ENCODE measurements around the gene KRT6A. TPM values are rescaled to one million over a fixed set of nuclear protein-coding genes. Genes with fewer than 3 reads are reported as not detected.
A peak's percentile ranks its signal among the peaks of the same experiment; 100 is the strongest.

Gene KRT6A
- total RNA-seq, 6 donors from 2014 or later = 0.61 to 4.5 (median 1.4) TPM; not detected in 1

- Histone ChIP-seq H3K27ac (no peak overlapping the region), H3K4me3 (no peak overlapping the region), H3K27me3 (no peaks in the 10 kb centered on the region), H3K36me3 (no peaks in the 10 kb centered on the region), H3K9me3 (no peaks in the 10 kb centered on the region), H3K4me1 (no peaks in the 10 kb centered on the region)
- no peak for TF ChIP-seq POLR2AphosphoS5 (IDR thresholded peaks at IDR 0.05)
- no peak for ATAC-seq (ENCODE audit: low FRiP score in 2 of 2)
- WGBS, 2 donors = 82 to 97% methylated on average over 4 to 8 of the region's 8 CpGs
- no peak for DNase-seq
Observed at GRCh38 chr12:52526511-52526951, 33.5 kb upstream of the KRT6A start.

- Histone ChIP-seq H3K4me1 (no peaks in the 10 kb centered on the region), H3K36me3 (no peaks in the 10 kb centered on the region), H3K27me3 (no peaks in the 10 kb centered on the region), H3K27ac (no peak overlapping the region), H3K9me3 (no peaks in the 10 kb centered on the region), H3K4me3 (no peak overlapping the region)
- DNase-seq = no peak
- WGBS, 2 donors = 79 to 91% methylated on average over 10 to 12 of the region's 13 CpGs
- TF ChIP-seq EP300 (IDR thresholded peaks at IDR 0.05) (no peak), POLR2A (IDR thresholded peaks at IDR 0.05) (no peak), POLR2AphosphoS5 (IDR thresholded peaks at IDR 0.05) (no peak)
- TF ChIP-seq, protein P1, sequence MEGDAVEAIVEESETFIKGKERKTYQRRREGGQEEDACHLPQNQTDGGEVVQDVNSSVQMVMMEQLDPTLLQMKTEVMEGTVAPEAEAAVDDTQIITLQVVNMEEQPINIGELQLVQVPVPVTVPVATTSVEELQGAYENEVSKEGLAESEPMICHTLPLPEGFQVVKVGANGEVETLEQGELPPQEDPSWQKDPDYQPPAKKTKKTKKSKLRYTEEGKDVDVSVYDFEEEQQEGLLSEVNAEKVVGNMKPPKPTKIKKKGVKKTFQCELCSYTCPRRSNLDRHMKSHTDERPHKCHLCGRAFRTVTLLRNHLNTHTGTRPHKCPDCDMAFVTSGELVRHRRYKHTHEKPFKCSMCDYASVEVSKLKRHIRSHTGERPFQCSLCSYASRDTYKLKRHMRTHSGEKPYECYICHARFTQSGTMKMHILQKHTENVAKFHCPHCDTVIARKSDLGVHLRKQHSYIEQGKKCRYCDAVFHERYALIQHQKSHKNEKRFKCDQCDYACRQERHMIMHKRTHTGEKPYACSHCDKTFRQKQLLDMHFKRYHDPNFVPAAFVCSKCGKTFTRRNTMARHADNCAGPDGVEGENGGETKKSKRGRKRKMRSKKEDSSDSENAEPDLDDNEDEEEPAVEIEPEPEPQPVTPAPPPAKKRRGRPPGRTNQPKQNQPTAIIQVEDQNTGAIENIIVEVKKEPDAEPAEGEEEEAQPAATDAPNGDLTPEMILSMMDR (IDR thresholded peaks at IDR 0.05) = no peak
- no peak for ATAC-seq (ENCODE audit: low FRiP score in 2 of 2)
Observed at GRCh38 chr12:52525661-52526499, 32.8 kb upstream of the KRT6A start.

- 74 to 75% methylated on average over 5 of the region's 5 CpGs for WGBS, 2 donors
- DNase-seq = no peak
- H3K27ac ChIP-seq = no peak overlapping the region
Observed at GRCh38 chr12:52524898-52525591, 32.0 kb upstream of the KRT6A start.

GRCh38 chr12:52524241-52524897 is 31.3 kb upstream of the KRT6A start:
- DNase-seq = peak in 1 of 2 donors; percentile 18

More at GRCh38 chr12:52524898-52525591, 32.0 kb upstream of the KRT6A start:
- Histone ChIP-seq H3K4me1 (no peaks in the 10 kb centered on the region), H3K4me3 (no peak overlapping the region), H3K36me3 (no peaks in the 10 kb centered on the region), H3K27me3 (no peaks in the 10 kb centered on the region), H3K9me3 (no peaks in the 10 kb centered on the region)
- ATAC-seq (ENCODE audit: low FRiP score in 2 of 2) = no peak
- TF ChIP-seq POLR2AphosphoS5 (IDR thresholded peaks at IDR 0.05) = no peak
- TF ChIP-seq, protein P1 (IDR thresholded peaks at IDR 0.05) = no peak
- no peak for TF ChIP-seq EP300 (IDR thresholded peaks at IDR 0.05)
- no peak for TF ChIP-seq POLR2A (IDR thresholded peaks at IDR 0.05)

DNA sequence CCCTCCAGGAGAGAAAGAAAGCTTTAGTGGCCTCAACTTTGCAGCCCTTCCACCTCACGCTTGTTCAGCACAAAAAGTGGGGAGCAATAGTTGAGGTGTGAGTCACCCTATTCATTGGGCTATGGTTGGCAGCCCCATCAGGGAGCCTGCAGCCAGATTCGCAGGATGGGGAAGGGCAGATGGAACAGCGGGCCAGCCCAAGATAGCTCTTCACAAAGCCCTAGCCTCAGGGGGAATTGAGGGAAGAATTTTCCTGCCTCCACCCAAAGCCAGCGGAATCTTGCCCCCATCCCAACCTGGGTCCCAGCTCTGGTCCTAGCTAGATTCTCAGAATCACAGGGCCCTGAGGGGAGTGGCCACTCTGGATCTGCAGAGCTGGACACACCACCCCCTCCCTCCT is 30.8 kb upstream of the KRT6A start:
- H3K4me1 ChIP-seq = no peaks in the 10 kb centered on the region
- H3K4me3 ChIP-seq = no peak overlapping the region
- 83 to 88% methylated on average over 3 to 4 of the region's 4 CpGs for WGBS, 2 donors
- no peaks in the 10 kb centered on the region for H3K36me3 ChIP-seq
- no peak for ATAC-seq (ENCODE audit: low FRiP score in 2 of 2)
- TF ChIP-seq POLR2A (IDR thresholded peaks at IDR 0.05) (no peak), POLR2AphosphoS5 (IDR thresholded peaks at IDR 0.05) (no peak), EP300 (IDR thresholded peaks at IDR 0.05) (no peak)
- TF ChIP-seq, protein P1 (IDR thresholded peaks at IDR 0.05) = no peak
- no peak overlapping the region for H3K27ac ChIP-seq
- no peak for DNase-seq
- H3K27me3 ChIP-seq = no peaks in the 10 kb centered on the region
- no peaks in the 10 kb centered on the region for H3K9me3 ChIP-seq

More at GRCh38 chr12:52524241-52524897, 31.3 kb upstream of the KRT6A start:
- no peak for ATAC-seq (ENCODE audit: low FRiP score in 2 of 2)
- Histone ChIP-seq H3K4me1 (no peaks in the 10 kb centered on the region), H3K36me3 (no peaks in the 10 kb centered on the region), H3K27me3 (no peaks in the 10 kb centered on the region), H3K27ac (no peak overlapping the region), H3K9me3 (no peaks in the 10 kb centered on the region), H3K4me3 (no peak overlapping the region)
- TF ChIP-seq POLR2A (IDR thresholded peaks at IDR 0.05) = no peak
- no peak for TF ChIP-seq POLR2AphosphoS5 (IDR thresholded peaks at IDR 0.05)
- WGBS, 2 donors = 64 to 70% methylated on average over 3 to 6 of the region's 6 CpGs
